HepG2 (cell line): ENCODE data around the gene ARPC3. TPM values are rescaled to one million over a fixed set of nuclear protein-coding genes. Genes with fewer than 3 reads are reported as not detected.

Experiments
- AHDC1 ChIP-seq: sonication (generic); formaldehyde crosslinking; IDR thresholded peaks from 2 replicates; pipeline ENCODE4 v1.5.1; 2020; ENCODE audit warnings: mild to moderate bottlenecking, missing genetic modification reagents, borderline replicate concordance
- ASH2L ChIP-seq: fragments of 300-600, 200-600 bp; sonication (generic); IDR thresholded peaks from 2 replicates; pipeline ENCODE4 v1.7.0; 2017; ENCODE audit warnings: low read depth, mild to moderate bottlenecking, moderate library complexity, mixed read lengths, low read length; ENCODE audit not compliant: insufficient read length
- DMTF1 ChIP-seq: sonication (generic); formaldehyde crosslinking; IDR thresholded peaks from 2 replicates; pipeline ENCODE4 v1.4.0; 2020; ENCODE audit warnings: mild to moderate bottlenecking, missing genetic modification reagents
- FOSL2 ChIP-seq: sonication (generic); formaldehyde crosslinking; IDR thresholded peaks from 2 replicates; pipeline ENCODE4 v1.4.0; 2020; ENCODE audit warnings: missing genetic modification reagents
- GATAD2A ChIP-seq: IDR thresholded peaks from 2 replicates; pipeline ENCODE4 v1.6.1; 2016
- THAP9 ChIP-seq: sonication (generic); formaldehyde crosslinking; IDR thresholded peaks from 2 replicates; pipeline ENCODE4; 2020; ENCODE audit warnings: missing genetic modification reagents, mild to moderate bottlenecking, borderline replicate concordance
- ZNF34 ChIP-seq: sonication (generic); formaldehyde crosslinking; IDR thresholded peaks from 2 replicates; pipeline ENCODE4 v1.4.0; 2020; ENCODE audit warnings: mild to moderate bottlenecking, missing genetic modification reagents, borderline replicate concordance
- polyA plus RNA-seq, 8 experiments: library from polyadenylated mRNA; depleted of rRNA in 3 of 8; stranded (reverse) in 7 of 8; unstranded in 1 of 8; fragments of >200 nt; fragmentation: Illumina TruSeq in 4 of 8; extraction: Trizol in 4 of 8; gene quantifications; 2 replicates each; pipeline versions ENCODE4 v1.2.1 to v1.2.3, GENCODE V29; 2011 to 2016; ENCODE audit warnings: low read depth in 4 of 8, missing spikeins in 1 of 8, mixed read lengths in 1 of 8; ENCODE audit not compliant: insufficient read depth in 1 of 8
- total RNA-seq, 5 experiments: library from RNA; depleted of rRNA; stranded (reverse); fragments of >200 nt; fragmentation: Illumina TruSeq; extraction: Trizol; gene quantifications; 2 replicates each; pipeline ENCODE4 v1.2.3, GENCODE V29; 2016; ENCODE audit warnings: low read depth in 1 of 5

The ARPC3 gene
- total and polyA plus RNA-seq, 2 of the 13 experiments (the other 11 are each of a cell fraction or from before 2014, with no cell fraction given), result 32.7 to 234 TPM

GRCh38 chr12:110403976-110404682 is 46.0 kb downstream of the ARPC3 start (continued):
- no peak for TF ChIP-seq DMTF1 (CRISPR knock-in tag)
- no peak for TF ChIP-seq ZNF34 (CRISPR knock-in tag)
- no peak for TF ChIP-seq GATAD2A (CRISPR knock-in tag)
- TF ChIP-seq ASH2L, result peak; percentile 7
- no peak for TF ChIP-seq FOSL2 (CRISPR knock-in tag)
- TF ChIP-seq THAP9 (CRISPR knock-in tag), result no peak
- peak; percentile 31; the same call in 1 of the 2 replicates for TF ChIP-seq AHDC1
- TF ChIP-seq, all 625 proteins: peak for 34
